ENCODE measurements around the gene KMT2C. TPM values are rescaled to one million over a fixed set of nuclear protein-coding genes. Genes with fewer than 3 reads are reported as not detected.

The KMT2C gene
- polyA plus RNA-seq (2013), result 21.6 TPM

GRCh38 chr7:152435384-152436110 is at the start of gene KMT2C:
Gene KMT2C (minus strand): TSS chr7:152436003. CDS start chr7:152435786, 217 bp downstream.
- under 1% methylated on average over 78 of the region's 107 CpGs for WGBS (ENCODE audit: insufficient coverage)
- POLR2A ChIA-PET, result interaction anchor here (0.7 to 1.7 kb wide), 3 partner anchors 24 to 239 kb away, joined by 3 to 5 read pairs (median 3); no protein-coding TSS in a partner anchor
- CTCF ChIA-PET, result no interaction called here
- peak within 1 kb of the TSS; percentile 74 to 92 (median 79) for H3K4me3 ChIP-seq (ENCODE audit: control insufficient read depth in 1 of 7, extremely low read depth in 1 of 7, insufficient read depth in 4 of 7, low read depth in 2 of 7, low read length in 6 of 7)
- no peaks in the 10 kb centered on the region for H3K9me3 ChIP-seq (ENCODE audit: control extremely low read depth in 1 of 5, control insufficient read depth in 4 of 5, insufficient read depth in 2 of 5, low read depth in 1 of 5, low read length in 4 of 5)
- H3K4me1 ChIP-seq (ENCODE audit: control extremely low read depth in 1 of 4, control insufficient read depth in 4 of 4, insufficient read depth in 4 of 4, low read length in 3 of 4), result peaks cover 4 to 32% (median 20%) of the 10 kb centered on the region in 4 experiments
- H3K36me3 ChIP-seq (ENCODE audit: control insufficient read depth in 4 of 4, insufficient read depth in 4 of 4, low read length in 3 of 4), result no peaks in the 10 kb centered on the region
- DNase-seq, result peak in 2 of 3 donors; percentile 59 to 63
- H3K27me3 ChIP-seq (replicated peaks in 2 of 5; ENCODE audit: control insufficient read depth in 4 of 5, insufficient read depth in 5 of 5, low read length in 4 of 5), result no peaks in the 10 kb centered on the region
- H3K27ac ChIP-seq (ENCODE audit: insufficient read depth in 1 of 2, low read depth in 1 of 2, low read length in 2 of 2, poor library complexity in 1 of 2, severe bottlenecking in 2 of 2), result peak within 1 kb of the TSS; percentile 74 to 95

GRCh38 chr7:152481082-152481481 is 45.3 kb upstream of the KMT2C start:
- Histone ChIP-seq H3K36me3 (ENCODE audit: control insufficient read depth in 4 of 4, insufficient read depth in 4 of 4, low read length in 3 of 4) (no peaks in the 10 kb centered on the region), H3K9me3 (ENCODE audit: control extremely low read depth in 1 of 5, control insufficient read depth in 4 of 5, insufficient read depth in 2 of 5, low read depth in 1 of 5, low read length in 4 of 5) (no peaks in the 10 kb centered on the region), H3K27ac (ENCODE audit: insufficient read depth in 1 of 2, low read depth in 1 of 2, low read length in 2 of 2, poor library complexity in 1 of 2, severe bottlenecking in 2 of 2) (no peak overlapping the region), H3K4me1 (ENCODE audit: control extremely low read depth in 1 of 4, control insufficient read depth in 4 of 4, insufficient read depth in 4 of 4, low read length in 3 of 4) (no peaks in the 10 kb centered on the region), H3K4me3 (ENCODE audit: control insufficient read depth in 1 of 7, extremely low read depth in 1 of 7, insufficient read depth in 4 of 7, low read depth in 2 of 7, low read length in 6 of 7) (no peak overlapping the region), H3K27me3 (replicated peaks in 2 of 5; ENCODE audit: control insufficient read depth in 4 of 5, insufficient read depth in 5 of 5, low read length in 4 of 5) (no peaks in the 10 kb centered on the region)
- POLR2A ChIA-PET, result interaction anchor here (0.6 kb wide), 2 partner anchors 29 to 279 kb away, joined by 3 read pairs; no protein-coding TSS in a partner anchor
- no peak for DNase-seq
- 97% methylated on average over 4 of the region's 4 CpGs for WGBS (ENCODE audit: insufficient coverage)
- CTCF ChIA-PET, result no interaction called here

GRCh38 chr7:152480664-152481063 is 44.9 kb upstream of the KMT2C start:
- DNase-seq, result no peak
- ChIA-PET CTCF (no interaction called here), POLR2A (interaction anchor here (0.6 kb wide), 2 partner anchors 29 to 279 kb away, joined by 3 read pairs; no protein-coding TSS in a partner anchor)
- no peaks in the 10 kb centered on the region for H3K36me3 ChIP-seq (ENCODE audit: control insufficient read depth in 4 of 4, insufficient read depth in 4 of 4, low read length in 3 of 4)
- no peaks in the 10 kb centered on the region for H3K9me3 ChIP-seq (ENCODE audit: control extremely low read depth in 1 of 5, control insufficient read depth in 4 of 5, insufficient read depth in 2 of 5, low read depth in 1 of 5, low read length in 4 of 5)
- no peaks in the 10 kb centered on the region for H3K27me3 ChIP-seq (replicated peaks in 2 of 5; ENCODE audit: control insufficient read depth in 4 of 5, insufficient read depth in 5 of 5, low read length in 4 of 5)
- H3K4me1 ChIP-seq (ENCODE audit: control extremely low read depth in 1 of 4, control insufficient read depth in 4 of 4, insufficient read depth in 4 of 4, low read length in 3 of 4), result no peaks in the 10 kb centered on the region
- no peak overlapping the region for H3K27ac ChIP-seq (ENCODE audit: insufficient read depth in 1 of 2, low read depth in 1 of 2, low read length in 2 of 2, poor library complexity in 1 of 2, severe bottlenecking in 2 of 2)
- no peak overlapping the region for H3K4me3 ChIP-seq (ENCODE audit: control insufficient read depth in 1 of 7, extremely low read depth in 1 of 7, insufficient read depth in 4 of 7, low read depth in 2 of 7, low read length in 6 of 7)
- 95% methylated on average over 3 of the region's 4 CpGs for WGBS (ENCODE audit: insufficient coverage)

GRCh38 chr7:152479595-152479994 is 43.8 kb upstream of the KMT2C start:
- 100% methylated on average over 1 of the region's 1 CpG for WGBS (ENCODE audit: insufficient coverage)
- Histone ChIP-seq H3K9me3 (ENCODE audit: control extremely low read depth in 1 of 5, control insufficient read depth in 4 of 5, insufficient read depth in 2 of 5, low read depth in 1 of 5, low read length in 4 of 5) (no peaks in the 10 kb centered on the region), H3K36me3 (ENCODE audit: control insufficient read depth in 4 of 4, insufficient read depth in 4 of 4, low read length in 3 of 4) (no peaks in the 10 kb centered on the region), H3K4me1 (ENCODE audit: control extremely low read depth in 1 of 4, control insufficient read depth in 4 of 4, insufficient read depth in 4 of 4, low read length in 3 of 4) (no peaks in the 10 kb centered on the region), H3K4me3 (ENCODE audit: control insufficient read depth in 1 of 7, extremely low read depth in 1 of 7, insufficient read depth in 4 of 7, low read depth in 2 of 7, low read length in 6 of 7) (no peak overlapping the region), H3K27me3 (replicated peaks in 2 of 5; ENCODE audit: control insufficient read depth in 4 of 5, insufficient read depth in 5 of 5, low read length in 4 of 5) (no peaks in the 10 kb centered on the region), H3K27ac (ENCODE audit: insufficient read depth in 1 of 2, low read depth in 1 of 2, low read length in 2 of 2, poor library complexity in 1 of 2, severe bottlenecking in 2 of 2) (no peak overlapping the region)
- ChIA-PET POLR2A (no interaction called here), CTCF (no interaction called here)
- DNase-seq, result no peak

- H3K4me3 ChIP-seq (ENCODE audit: control insufficient read depth in 1 of 7, extremely low read depth in 1 of 7, insufficient read depth in 4 of 7, low read depth in 2 of 7, low read length in 6 of 7), result no peak overlapping the region
- no peak for DNase-seq
- no peaks in the 10 kb centered on the region for H3K4me1 ChIP-seq (ENCODE audit: control extremely low read depth in 1 of 4, control insufficient read depth in 4 of 4, insufficient read depth in 4 of 4, low read length in 3 of 4)
- no peaks in the 10 kb centered on the region for H3K36me3 ChIP-seq (ENCODE audit: control insufficient read depth in 4 of 4, insufficient read depth in 4 of 4, low read length in 3 of 4)
- ChIA-PET POLR2A (no interaction called here), CTCF (no interaction called here)
- H3K27me3 ChIP-seq (replicated peaks in 2 of 5; ENCODE audit: control insufficient read depth in 4 of 5, insufficient read depth in 5 of 5, low read length in 4 of 5), result no peaks in the 10 kb centered on the region
- no peaks in the 10 kb centered on the region for H3K9me3 ChIP-seq (ENCODE audit: control extremely low read depth in 1 of 5, control insufficient read depth in 4 of 5, insufficient read depth in 2 of 5, low read depth in 1 of 5, low read length in 4 of 5)
- WGBS (ENCODE audit: insufficient coverage), result 100% methylated on average over 1 of the region's 2 CpGs
- H3K27ac ChIP-seq (ENCODE audit: insufficient read depth in 1 of 2, low read depth in 1 of 2, low read length in 2 of 2, poor library complexity in 1 of 2, severe bottlenecking in 2 of 2), result no peak overlapping the region
Measured at GRCh38 chr7:152478140-152478539, 42.3 kb upstream of the KMT2C start.

GRCh38 chr7:152477079-152477478 is 41.3 kb upstream of the KMT2C start:
- Histone ChIP-seq H3K4me3 (ENCODE audit: control insufficient read depth in 1 of 7, extremely low read depth in 1 of 7, insufficient read depth in 4 of 7, low read depth in 2 of 7, low read length in 6 of 7) (no peak overlapping the region), H3K27me3 (replicated peaks in 2 of 5; ENCODE audit: control insufficient read depth in 4 of 5, insufficient read depth in 5 of 5, low read length in 4 of 5) (no peaks in the 10 kb centered on the region), H3K36me3 (ENCODE audit: control insufficient read depth in 4 of 4, insufficient read depth in 4 of 4, low read length in 3 of 4) (no peaks in the 10 kb centered on the region), H3K4me1 (ENCODE audit: control extremely low read depth in 1 of 4, control insufficient read depth in 4 of 4, insufficient read depth in 4 of 4, low read length in 3 of 4) (no peaks in the 10 kb centered on the region), H3K27ac (ENCODE audit: insufficient read depth in 1 of 2, low read depth in 1 of 2, low read length in 2 of 2, poor library complexity in 1 of 2, severe bottlenecking in 2 of 2) (no peak overlapping the region), H3K9me3 (ENCODE audit: control extremely low read depth in 1 of 5, control insufficient read depth in 4 of 5, insufficient read depth in 2 of 5, low read depth in 1 of 5, low read length in 4 of 5) (no peaks in the 10 kb centered on the region)
- no peak for DNase-seq
- ChIA-PET CTCF (interaction anchor here (0.7 kb wide), 1 partner anchor 139 kb away, joined by 3 read pairs; no protein-coding TSS in a partner anchor), POLR2A (no interaction called here)
- WGBS (ENCODE audit: insufficient coverage), result 100% methylated on average over 1 of the region's 2 CpGs

GRCh38 chr7:152476551-152476950 is 40.7 kb upstream of the KMT2C start:
- WGBS (ENCODE audit: insufficient coverage), result 92% methylated on average over 3 of the region's 3 CpGs
- no peak for DNase-seq
- no peaks in the 10 kb centered on the region for H3K27me3 ChIP-seq (replicated peaks in 2 of 5; ENCODE audit: control insufficient read depth in 4 of 5, insufficient read depth in 5 of 5, low read length in 4 of 5)
- no peak overlapping the region for H3K27ac ChIP-seq (ENCODE audit: insufficient read depth in 1 of 2, low read depth in 1 of 2, low read length in 2 of 2, poor library complexity in 1 of 2, severe bottlenecking in 2 of 2)
- POLR2A ChIA-PET, result no interaction called here
- H3K9me3 ChIP-seq (ENCODE audit: control extremely low read depth in 1 of 5, control insufficient read depth in 4 of 5, insufficient read depth in 2 of 5, low read depth in 1 of 5, low read length in 4 of 5), result peaks cover 0 to 4% (median under 1%) of the 10 kb centered on the region in 5 experiments
- no peaks in the 10 kb centered on the region for H3K4me1 ChIP-seq (ENCODE audit: control extremely low read depth in 1 of 4, control insufficient read depth in 4 of 4, insufficient read depth in 4 of 4, low read length in 3 of 4)
- H3K36me3 ChIP-seq (ENCODE audit: control insufficient read depth in 4 of 4, insufficient read depth in 4 of 4, low read length in 3 of 4), result no peaks in the 10 kb centered on the region
- no peak overlapping the region for H3K4me3 ChIP-seq (ENCODE audit: control insufficient read depth in 1 of 7, extremely low read depth in 1 of 7, insufficient read depth in 4 of 7, low read depth in 2 of 7, low read length in 6 of 7)
- CTCF ChIA-PET, result interaction anchor here (0.7 kb wide), 1 partner anchor 138 kb away, joined by 3 read pairs; no protein-coding TSS in a partner anchor

All from common myeloid progenitor, CD34-positive (primary cell).